NCI-H510A treated with DMSO at 0.1 percent for 48 hours (cell line): ENCODE results near the gene C6orf89.
"Not testable (repeated sequence)": the region's sequence is repeated elsewhere in the genome, so short reads cannot be mapped to it uniquely, and the experiment has no call there.

Experiments
- DNase-seq: peaks from one replicate; lab custom pipeline; 2025; lab: John Stamatoyannopoulos, UW

Gene C6orf89

GRCh38 chr6:36924778-36925374 lies 39.1 kb downstream of the C6orf89 start:
- no peak for DNase-seq

- no peak for DNase-seq
These were observed 40.1 kb downstream of the C6orf89 start for GRCh38 chr6:36925809-36926208.

- peak; percentile 62 for DNase-seq
These were observed 41.2 kb downstream of the C6orf89 start for GRCh38 chr6:36926708-36927513.

GRCh38 chr6:36927691-36928546 lies 42.2 kb downstream of the C6orf89 start:
- peak; percentile 62 for DNase-seq

- peak; percentile 52 for DNase-seq
These were observed 42.8 kb downstream of the C6orf89 start for GRCh38 chr6:36928547-36928918.

GRCh38 chr6:36929152-36929551 lies 43.4 kb downstream of the C6orf89 start:
- no peak for DNase-seq

GRCh38 chr6:36929607-36930006 lies 43.9 kb downstream of the C6orf89 start:
- DNase-seq: no peak

- DNase-seq: no peak
These were observed 44.7 kb downstream of the C6orf89 start for GRCh38 chr6:36930483-36930882.

GRCh38 chr6:36933102-36933501 lies 47.4 kb downstream of the C6orf89 start:
- DNase-seq: no peak

- no peak for DNase-seq
These were observed 47.8 kb downstream of the C6orf89 start for GRCh38 chr6:36933519-36933918.

- no peak for DNase-seq
These were observed 49.1 kb downstream of the C6orf89 start for GRCh38 chr6:36934901-36935300.

GRCh38 chr6:36936824-36937223 lies 51.1 kb downstream of the C6orf89 start:
- DNase-seq: no peak

GRCh38 chr6:36937896-36938295 lies 52.1 kb downstream of the C6orf89 start:
- DNase-seq: no peak

- no peak for DNase-seq
These were observed 52.8 kb downstream of the C6orf89 start for GRCh38 chr6:36938536-36938935.

GRCh38 chr6:36939005-36939404 lies 53.3 kb downstream of the C6orf89 start:
- DNase-seq: not testable (repeated sequence)

- DNase-seq: no peak
These were observed 54.3 kb downstream of the C6orf89 start for GRCh38 chr6:36940027-36940426.

GRCh38 chr6:36941561-36941960 lies 55.8 kb downstream of the C6orf89 start:
- not testable (repeated sequence) for DNase-seq

GRCh38 chr6:36942329-36942728 lies 56.6 kb downstream of the C6orf89 start:
- not testable (repeated sequence) for DNase-seq

GRCh38 chr6:36944650-36945049 lies 58.9 kb downstream of the C6orf89 start:
- no peak for DNase-seq

- DNase-seq: no peak
These were observed 59.5 kb downstream of the C6orf89 start for GRCh38 chr6:36945301-36945700.

- no peak for DNase-seq
These were observed 60.8 kb downstream of the C6orf89 start for GRCh38 chr6:36946526-36946925.

- no peak for DNase-seq
These were observed 62.0 kb downstream of the C6orf89 start for GRCh38 chr6:36947570-36948351.
